ENCODE results near the gene ARL8B.
"Not testable (repeated sequence)": the region's sequence is repeated elsewhere in the genome, so short reads cannot be mapped to it uniquely, and the experiment has no call there.

The ARL8B gene

DNA sequence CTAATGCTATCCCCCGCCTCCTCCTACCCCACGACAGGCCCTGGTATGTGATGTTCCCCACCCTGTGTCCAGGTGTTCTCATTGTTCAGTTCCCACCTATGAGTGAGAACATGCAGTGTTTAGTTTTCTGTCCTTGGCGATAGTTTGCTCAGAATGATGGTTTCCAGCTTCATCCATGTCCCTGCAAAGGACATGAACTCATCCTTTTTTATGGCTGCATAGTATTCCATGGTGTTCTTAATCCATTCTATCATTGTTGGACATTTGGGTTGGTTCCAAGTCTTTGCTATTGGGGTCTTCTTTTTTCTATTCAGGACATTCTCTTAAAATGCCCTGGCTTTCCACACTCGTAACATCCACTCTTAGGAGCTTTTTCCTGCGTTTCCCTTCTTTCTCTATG lies 25.1 kb downstream of the ARL8B start:
- not testable (repeated sequence) for DNase-seq (ENCODE audit: low spot score)

DNA sequence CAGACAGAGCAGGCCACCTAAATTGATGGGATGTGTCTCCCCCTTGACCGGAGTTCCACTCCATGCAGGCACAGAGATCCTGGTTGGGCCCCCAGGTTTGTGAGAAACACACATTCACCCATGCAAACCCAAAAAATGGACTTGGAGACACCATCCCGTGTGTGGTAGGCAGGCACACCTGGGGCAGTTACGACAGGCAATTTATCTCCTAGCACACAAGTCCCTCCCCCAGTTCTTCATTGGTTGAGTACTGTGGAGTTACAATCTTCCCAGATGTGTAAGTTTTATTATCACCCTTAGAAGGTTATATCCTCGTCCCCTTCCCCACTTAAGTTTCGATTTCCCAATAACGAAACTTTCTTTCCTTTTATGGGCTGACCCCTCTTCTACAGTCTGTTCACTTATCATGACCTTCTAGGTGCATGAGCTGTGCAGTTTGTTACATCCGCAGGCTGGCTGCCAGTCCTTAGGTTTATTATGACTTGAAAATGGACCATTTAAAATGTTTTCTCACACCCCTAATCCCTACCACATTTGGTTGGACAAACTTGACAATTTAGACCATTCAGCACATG lies 27.3 kb downstream of the ARL8B start:
- DNase-seq (ENCODE audit: low spot score) = no peak

DNA sequence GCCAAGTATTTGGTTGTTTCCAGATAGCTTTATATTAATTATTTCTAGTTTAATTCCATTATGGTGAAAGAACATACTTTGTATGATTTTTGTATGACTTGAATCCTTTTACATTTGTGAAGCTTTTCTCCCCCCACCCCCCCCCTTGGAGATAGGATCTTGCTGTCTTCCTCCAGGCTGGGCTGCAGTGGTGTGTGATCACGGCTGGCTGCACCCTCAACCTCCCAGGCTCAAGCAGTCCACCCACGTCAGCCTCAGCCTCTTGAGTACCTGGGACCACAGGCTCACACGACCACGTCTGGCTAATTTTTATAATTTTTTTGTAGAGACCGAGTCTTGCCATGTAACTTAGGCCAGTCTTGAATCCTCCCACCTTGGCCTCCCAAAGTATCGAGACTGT lies 29.5 kb downstream of the ARL8B start:
- DNase-seq (ENCODE audit: low spot score) = no peak

DNA sequence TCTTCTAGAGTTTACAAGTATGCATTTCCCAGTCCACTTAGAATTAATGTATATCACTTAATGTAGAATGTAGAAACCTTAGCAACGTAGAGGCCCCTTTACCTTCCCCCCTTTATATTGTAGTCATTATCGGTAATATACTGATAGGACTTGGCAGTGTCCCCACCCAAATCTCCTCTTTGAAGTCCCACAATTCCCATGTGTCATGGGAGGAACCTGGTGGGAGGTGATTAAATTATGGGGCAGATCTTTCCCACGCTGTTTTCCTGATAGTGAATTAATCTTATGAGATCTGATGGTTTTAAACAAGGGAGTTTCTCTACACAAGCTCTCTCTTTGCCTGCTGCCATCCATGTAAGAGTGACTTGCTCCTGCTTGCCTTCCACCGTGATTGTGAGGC lies 31.0 kb downstream of the ARL8B start:
- DNase-seq (ENCODE audit: low spot score) = no peak

GRCh38 chr3:5155241-5155640 lies 33.1 kb downstream of the ARL8B start:
- DNase-seq (ENCODE audit: low spot score) = no peak

GRCh38 chr3:5160321-5160720 lies 38.2 kb downstream of the ARL8B start:
- no peak for DNase-seq (ENCODE audit: low spot score)

GRCh38 chr3:5160940-5161858 lies 39.1 kb downstream of the ARL8B start:
- DNase-seq (ENCODE audit: low spot score) = no peak

DNA sequence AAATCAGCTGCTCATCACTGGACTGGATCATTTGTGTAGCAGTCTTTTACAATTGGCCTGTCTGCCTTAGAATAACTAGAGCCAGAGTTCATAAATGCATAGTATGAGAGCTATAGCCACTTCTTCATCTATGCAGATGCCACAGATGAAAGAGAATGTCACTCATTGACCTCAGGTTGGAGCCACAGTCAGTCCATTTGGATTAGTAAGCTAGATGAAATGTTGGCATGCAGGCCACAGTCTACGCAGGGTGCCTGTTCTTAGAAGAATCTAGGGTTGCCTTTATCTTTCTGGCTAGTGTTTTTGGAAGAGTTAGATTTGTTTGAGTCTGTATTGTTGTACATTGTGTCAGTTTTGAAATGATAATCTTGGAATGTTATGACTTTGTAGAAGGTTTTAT lies 40.0 kb downstream of the ARL8B start:
- DNase-seq (ENCODE audit: low spot score) = no peak

DNA sequence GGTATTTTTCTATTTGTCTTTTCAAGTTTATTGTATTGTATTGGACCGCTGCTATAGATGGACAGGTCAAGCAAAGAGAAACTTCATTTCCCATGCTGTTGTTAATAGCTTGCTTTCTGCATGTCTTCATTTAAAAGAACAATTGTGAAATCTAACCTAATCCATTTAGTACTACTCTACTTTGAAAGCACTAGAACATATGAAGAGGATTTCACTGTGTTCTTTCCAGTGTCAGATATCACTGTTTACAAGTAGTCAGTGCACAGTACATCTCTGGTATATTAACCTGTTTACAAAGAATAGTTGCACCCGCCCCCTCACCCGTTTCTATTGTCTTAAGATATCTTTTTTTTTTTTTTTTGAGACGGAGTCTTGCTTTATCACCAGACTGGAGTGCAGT lies 43.6 kb downstream of the ARL8B start:
- no peak for DNase-seq (ENCODE audit: low spot score)

GRCh38 chr3:5166846-5167245 lies 44.8 kb downstream of the ARL8B start:
- DNase-seq (ENCODE audit: low spot score) = no peak

- DNase-seq (ENCODE audit: low spot score) = no peak
Observed at GRCh38 chr3:5168110-5168509, 46.0 kb downstream of the ARL8B start.

GRCh38 chr3:5169807-5170206 lies 47.7 kb downstream of the ARL8B start:
- DNase-seq (ENCODE audit: low spot score) = no peak

DNA sequence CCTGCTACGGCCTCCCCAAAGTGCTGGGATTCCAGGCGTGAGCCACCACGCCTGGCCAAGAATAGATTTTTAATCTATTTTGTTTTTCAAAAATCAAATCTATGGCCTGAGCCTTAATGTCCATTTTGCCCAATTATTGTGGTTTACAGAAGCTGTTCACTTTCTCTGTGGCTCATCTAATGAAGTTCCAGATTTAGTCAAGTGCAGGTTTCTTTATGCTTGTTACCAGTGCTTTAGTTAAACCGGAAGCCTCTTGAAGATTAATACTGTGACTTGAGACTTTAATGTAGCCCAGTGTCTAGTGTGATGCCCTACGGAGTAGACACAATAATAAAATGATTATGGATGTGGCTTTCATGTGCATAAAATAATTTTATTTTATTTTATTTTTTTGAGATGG lies 48.9 kb downstream of the ARL8B start:
- DNase-seq (ENCODE audit: low spot score) = no peak

GRCh38 chr3:5172018-5172417 lies 49.9 kb downstream of the ARL8B start:
- no peak for DNase-seq (ENCODE audit: low spot score)

DNA sequence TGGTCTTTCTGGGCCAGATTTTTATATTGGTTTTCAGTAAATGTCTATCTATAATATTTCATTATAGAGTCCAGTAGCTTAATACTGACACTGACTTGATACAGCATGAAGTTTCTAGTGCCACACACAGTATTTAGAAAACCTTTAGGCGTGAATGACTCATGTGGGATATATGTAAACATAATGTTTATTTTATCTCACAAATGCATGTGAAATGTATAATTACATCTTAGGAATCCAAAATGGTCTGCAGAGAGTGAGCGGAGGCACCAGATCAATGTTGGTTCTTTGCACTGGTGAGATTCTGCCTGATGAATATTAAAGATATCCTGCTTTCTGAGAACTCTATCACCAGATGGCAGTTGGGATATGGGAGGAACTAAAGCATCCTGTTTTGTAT lies 56.9 kb downstream of the ARL8B start:
- not testable (repeated sequence) for DNase-seq (ENCODE audit: low spot score)

DNA sequence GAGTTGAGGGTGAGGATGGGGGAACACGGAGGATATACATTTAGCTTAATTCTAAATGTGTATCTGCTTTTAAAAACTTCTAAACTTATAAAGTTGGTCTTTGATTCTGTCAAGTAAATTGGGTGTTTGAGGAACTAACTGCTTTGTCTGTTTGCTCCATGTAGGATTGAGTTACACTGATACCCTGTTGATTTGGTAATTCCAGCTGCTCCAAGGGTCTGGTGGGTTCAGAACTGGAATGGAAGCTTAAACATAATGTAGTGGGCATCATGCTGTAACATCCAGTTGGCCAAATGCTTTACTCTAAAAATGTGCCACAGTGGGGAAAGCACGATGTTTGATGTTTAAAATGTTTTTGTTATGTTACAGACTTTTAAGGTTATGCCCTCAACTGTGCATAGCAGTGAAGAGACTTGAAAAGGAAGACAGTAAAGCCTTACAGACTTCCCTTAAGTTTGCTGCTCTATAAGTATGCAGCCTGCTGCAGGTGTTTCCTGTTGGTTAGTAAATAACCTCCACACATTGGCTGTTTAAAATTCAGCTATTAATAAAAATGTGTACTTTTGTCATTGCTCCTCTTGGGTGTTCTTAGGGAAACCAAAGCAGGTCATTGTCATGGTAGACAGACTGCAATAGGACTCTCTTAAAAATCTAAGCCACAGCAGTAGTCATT lies 59.5 kb downstream of the ARL8B start:
- peak; percentile 95 for DNase-seq (ENCODE audit: low spot score)

DNA sequence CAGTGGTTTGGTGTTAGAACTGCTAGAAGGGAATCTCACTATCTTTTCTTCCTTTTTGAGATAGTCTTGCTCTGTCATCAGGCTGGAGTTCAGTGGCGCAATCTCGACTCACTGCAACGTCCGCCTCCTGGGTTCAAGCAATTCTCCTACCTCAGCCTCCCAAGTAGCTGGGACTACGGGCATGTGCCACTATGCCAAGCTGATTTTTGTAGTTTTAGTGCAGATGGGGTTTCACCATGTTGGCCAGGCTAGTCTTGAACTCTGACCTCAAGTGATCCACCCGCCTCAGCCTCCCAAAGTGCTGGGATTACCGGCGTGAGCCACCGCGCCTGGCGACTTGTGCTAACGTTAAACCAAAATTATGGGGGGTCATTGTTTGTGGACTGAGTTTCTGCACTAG lies 61.6 kb downstream of the ARL8B start:
- DNase-seq (ENCODE audit: low spot score) = not testable (repeated sequence)

- DNase-seq (ENCODE audit: low spot score) = peak; percentile 21
Observed at GRCh38 chr3:5184499-5184898, 62.4 kb downstream of the ARL8B start.

DNA sequence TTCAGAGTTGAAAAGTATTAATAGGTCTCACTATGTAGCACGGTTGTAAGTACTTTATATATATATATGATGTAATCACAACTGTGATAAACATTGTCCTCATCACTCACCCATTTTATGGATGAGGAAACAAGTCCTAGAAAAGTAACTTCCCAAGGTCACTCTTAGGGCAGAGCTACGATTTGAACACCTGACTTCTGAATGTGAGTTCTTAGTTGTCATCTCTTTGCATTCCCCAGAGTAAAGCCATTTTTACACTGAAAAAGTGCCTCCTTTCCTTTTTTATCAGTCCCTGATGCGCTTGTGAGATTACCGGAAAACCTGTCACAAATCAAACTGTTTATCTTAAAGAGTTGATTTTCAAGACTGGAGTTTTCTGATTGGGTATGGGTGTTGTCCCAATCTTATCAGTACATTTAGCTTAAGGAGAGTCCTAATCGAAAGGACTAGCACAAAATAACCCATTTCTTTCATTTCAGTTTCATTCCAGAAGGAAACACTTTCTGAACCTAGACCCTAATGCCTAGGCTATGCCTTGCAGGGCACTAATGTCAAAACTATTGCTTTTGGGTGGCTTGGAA lies 63.1 kb downstream of the ARL8B start:
- peak; percentile 58 for DNase-seq (ENCODE audit: low spot score)

DNA sequence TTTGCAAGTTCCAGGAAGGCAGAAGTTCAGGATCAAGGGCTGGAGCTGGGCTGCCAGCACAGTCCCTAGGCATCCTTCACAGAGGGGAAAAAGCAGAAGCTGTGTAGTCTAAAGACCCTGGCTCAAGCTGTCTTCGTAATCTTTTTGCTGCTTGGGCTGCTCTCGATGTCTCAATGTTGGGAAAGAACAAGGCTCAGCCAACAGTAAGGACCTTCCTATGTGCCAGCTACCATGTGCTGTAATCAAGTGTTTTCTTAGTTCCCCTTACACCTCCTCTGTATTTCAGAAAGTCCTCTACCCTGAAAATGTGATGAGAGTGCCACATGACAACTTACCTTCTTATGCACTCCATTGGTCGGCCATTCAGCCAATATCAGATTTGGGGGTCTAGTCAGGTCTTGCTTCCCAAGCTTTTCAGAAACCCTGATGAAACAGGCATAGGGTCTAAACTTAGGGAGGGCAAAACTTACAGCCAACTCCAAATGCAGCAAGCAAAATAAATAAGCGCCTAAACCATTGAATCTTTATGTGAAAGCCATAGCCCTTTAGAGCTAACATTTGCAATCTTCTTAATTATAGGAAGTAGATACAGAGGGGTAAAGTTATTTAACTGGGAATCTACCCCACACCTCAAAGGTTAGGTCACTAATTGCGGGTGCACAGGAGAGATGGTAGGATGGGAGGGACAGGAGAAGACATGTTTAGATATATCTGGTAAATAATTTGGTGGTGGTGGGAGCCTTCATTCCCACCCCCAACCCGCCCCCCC lies 64.2 kb downstream of the ARL8B start:
- peak; percentile 78 for DNase-seq (ENCODE audit: low spot score)

- peak; percentile 61 for DNase-seq (ENCODE audit: low spot score)
Observed at GRCh38 chr3:5186858-5187155, 64.7 kb downstream of the ARL8B start.

All from NAMALWA (cell line).